Neural progenitor cell (in vitro differentiated cells): ENCODE results near the gene AFG1L. TPM values are rescaled to one million over a fixed set of nuclear protein-coding genes. Genes with fewer than 3 reads are reported as not detected.

Source experiments
- DNase-seq: peaks from one replicate; pipeline ENCODE4 v3.0.0-alpha.2; 2016; ENCODE audit warnings: low spot score
- H2AFZ ChIP-seq: fragments of 200-600 bp; sonication (generic); replicated peaks from 2 replicates; pipeline ENCODE4 v1.6.1; 2016; ENCODE audit warnings: antibody characterized with exemption
- H3F3A ChIP-seq: fragments of 200-600 bp; sonication (generic); 2 replicates; pipeline ENCODE4 v1.6.1; 2016; ENCODE audit warnings: antibody characterized with exemption, low read depth
- H3K27ac ChIP-seq: fragments of 200-600 bp; sonication (generic); 2 replicates; pipeline ENCODE4 v1.5.1; 2016; ENCODE audit warnings: mild to moderate bottlenecking
- H3K27me3 ChIP-seq: fragments of 200-600 bp; sonication (generic); 2 replicates; pipeline ENCODE4 v1.6.1; 2016; ENCODE audit warnings: mild to moderate bottlenecking, moderate library complexity
- H3K36me3 ChIP-seq: fragments of 200-600 bp; sonication (generic); 2 replicates; pipeline ENCODE4 v1.5.1; 2016
- H3K4me1 ChIP-seq: fragments of 200-600 bp; sonication (generic); 2 replicates; pipeline ENCODE4 v1.6.1; 2016; ENCODE audit warnings: mixed run types
- H3K4me2 ChIP-seq: fragments of 200-600 bp; sonication (generic); 2 replicates; pipeline ENCODE4 v1.6.1; 2016
- H3K4me3 ChIP-seq: fragments of 200-600 bp; sonication (generic); 2 replicates; pipeline ENCODE4 v1.5.1; 2016
- H3K79me2 ChIP-seq: fragments of 200-600 bp; sonication (generic); 2 replicates; pipeline ENCODE4 v1.6.1; 2016; ENCODE audit warnings: low read depth
- H3K9ac ChIP-seq: fragments of 200-600 bp; sonication (generic); 2 replicates; pipeline ENCODE4 v1.6.1; 2016
- H3K9me3 ChIP-seq: fragments of 200-600 bp; sonication (generic); 2 replicates; pipeline ENCODE4 v1.5.1; 2016; ENCODE audit warnings: low read depth
- H4K20me1 ChIP-seq: fragments of 200-600 bp; sonication (generic); 2 replicates; pipeline ENCODE4 v1.6.1; 2016; ENCODE audit warnings: low read depth
- H3K27ac Mint-ChIP-seq: 3 replicates; pipeline ENCODE4 v1.8.0; 2021; ENCODE audit warnings: mixed read lengths
- H3K27me3 Mint-ChIP-seq: 2 replicates; pipeline ENCODE4 v1.8.0; 2022; ENCODE audit warnings: low read depth, mild to moderate bottlenecking, inconsistent platforms, moderate library complexity, mixed read lengths; ENCODE audit not compliant: insufficient read depth
- H3K36me3 Mint-ChIP-seq: 3 replicates; pipeline ENCODE4 v1.8.0; 2021; ENCODE audit warnings: mixed read lengths
- H3K4me1 Mint-ChIP-seq: 3 replicates; pipeline ENCODE4 v1.8.0; 2021; ENCODE audit warnings: mixed read lengths
- H3K4me3 Mint-ChIP-seq: 3 replicates; pipeline ENCODE4 v1.8.0; 2021; ENCODE audit warnings: mild to moderate bottlenecking, moderate library complexity, mixed read lengths
- H3K9me3 Mint-ChIP-seq: 3 replicates; pipeline ENCODE4 v1.8.0; 2020; ENCODE audit warnings: mixed read lengths
- EZH2 ChIP-seq: fragments of 200-600 bp; sonication (generic); IDR thresholded peaks from 2 replicates; pipeline ENCODE4 v1.6.1; 2017; ENCODE audit warnings: antibody characterized with exemption, mild to moderate bottlenecking, moderate library complexity
- EZH2phosphoT487 ChIP-seq: fragments of 200-600 bp; sonication (generic); IDR thresholded peaks from 2 replicates; pipeline ENCODE4 v1.6.1; 2017; ENCODE audit warnings: antibody characterized with exemption
- total RNA-seq: library from RNA; depleted of rRNA; stranded (reverse); fragments of >200 nt; gene quantifications from 2 replicates; pipeline ENCODE4 v1.2.3, GENCODE V29; 2015; ENCODE audit warnings: low replicate concordance
- TF ChIP-seq, protein P1 (sequence below): fragments of 200-600 bp; sonication (generic); IDR thresholded peaks from 2 replicates; pipeline ENCODE4 v1.5.1; 2017; ENCODE audit warnings: antibody characterized with exemption, mild to moderate bottlenecking

Gene AFG1L
- total RNA-seq, 1 donor from 2014 or later: 8.3 TPM

DNA sequence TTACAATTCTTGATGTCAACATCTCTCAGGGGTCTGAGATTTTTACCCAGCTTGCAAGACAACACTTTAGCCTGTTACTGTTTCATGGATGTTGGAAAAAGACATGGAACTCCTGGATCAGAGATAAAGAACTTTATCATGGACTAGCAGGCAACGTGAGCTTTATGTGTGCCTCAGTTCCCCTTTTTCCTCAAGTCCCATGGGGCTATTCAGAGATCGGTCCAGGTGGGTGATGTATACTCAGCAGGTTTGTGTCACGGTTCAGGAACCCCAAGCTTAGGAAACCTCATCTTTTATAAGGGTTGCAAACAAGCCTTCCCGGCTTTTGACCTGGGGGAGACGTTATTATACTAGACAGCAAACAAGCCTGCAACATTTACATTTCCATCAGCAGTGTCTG is 15.0 kb downstream of the AFG1L start:
- Histone ChIP-seq H3K27me3 (no peaks in the 10 kb centered on the region), H3K4me1 (no peaks in the 10 kb centered on the region), H3K9me3 (no peaks in the 10 kb centered on the region), H3F3A (no peaks in the 10 kb centered on the region), H3K4me3 (no peak overlapping the region), H3K36me3 (no peaks in the 10 kb centered on the region), H3K4me2 (no peak overlapping the region), H4K20me1 (no peaks in the 10 kb centered on the region), H3K9ac (no peak overlapping the region), H3K27ac (no peak overlapping the region), H3K79me2 (no peaks in the 10 kb centered on the region), H2AFZ (no peak overlapping the region)
- H3K27me3 Mint-ChIP-seq: peaks cover 6% of the 10 kb centered on the region
- H3K36me3 Mint-ChIP-seq: no peaks in the 10 kb centered on the region
- DNase-seq: no peak
- H3K9me3 Mint-ChIP-seq: no peaks in the 10 kb centered on the region
- no peak overlapping the region for H3K27ac Mint-ChIP-seq
- H3K4me3 Mint-ChIP-seq: no peak overlapping the region
- TF ChIP-seq EZH2phosphoT487: no peak
- TF ChIP-seq EZH2: no peak
- TF ChIP-seq, protein P1, sequence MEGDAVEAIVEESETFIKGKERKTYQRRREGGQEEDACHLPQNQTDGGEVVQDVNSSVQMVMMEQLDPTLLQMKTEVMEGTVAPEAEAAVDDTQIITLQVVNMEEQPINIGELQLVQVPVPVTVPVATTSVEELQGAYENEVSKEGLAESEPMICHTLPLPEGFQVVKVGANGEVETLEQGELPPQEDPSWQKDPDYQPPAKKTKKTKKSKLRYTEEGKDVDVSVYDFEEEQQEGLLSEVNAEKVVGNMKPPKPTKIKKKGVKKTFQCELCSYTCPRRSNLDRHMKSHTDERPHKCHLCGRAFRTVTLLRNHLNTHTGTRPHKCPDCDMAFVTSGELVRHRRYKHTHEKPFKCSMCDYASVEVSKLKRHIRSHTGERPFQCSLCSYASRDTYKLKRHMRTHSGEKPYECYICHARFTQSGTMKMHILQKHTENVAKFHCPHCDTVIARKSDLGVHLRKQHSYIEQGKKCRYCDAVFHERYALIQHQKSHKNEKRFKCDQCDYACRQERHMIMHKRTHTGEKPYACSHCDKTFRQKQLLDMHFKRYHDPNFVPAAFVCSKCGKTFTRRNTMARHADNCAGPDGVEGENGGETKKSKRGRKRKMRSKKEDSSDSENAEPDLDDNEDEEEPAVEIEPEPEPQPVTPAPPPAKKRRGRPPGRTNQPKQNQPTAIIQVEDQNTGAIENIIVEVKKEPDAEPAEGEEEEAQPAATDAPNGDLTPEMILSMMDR: no peak
- no peaks in the 10 kb centered on the region for H3K4me1 Mint-ChIP-seq

DNA sequence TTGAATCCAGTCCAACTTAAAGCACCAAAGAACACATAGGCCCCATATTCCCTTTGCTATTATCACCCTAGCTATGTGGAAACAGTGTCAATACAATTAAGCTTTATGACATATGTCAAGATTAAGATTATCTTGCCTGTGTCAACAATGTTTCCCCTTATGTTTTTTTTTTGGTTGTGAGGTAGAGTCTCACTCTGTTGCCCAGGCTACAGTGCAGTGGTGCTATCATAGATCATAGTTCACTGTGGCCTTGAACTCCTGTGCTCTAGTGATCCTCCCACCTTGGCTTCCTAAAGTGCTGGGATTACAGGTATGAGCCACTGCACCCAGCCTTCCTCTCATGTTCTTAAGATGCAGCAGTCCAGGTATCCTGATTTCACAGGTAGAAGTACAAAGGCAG is 17.8 kb downstream of the AFG1L start:
- no peaks in the 10 kb centered on the region for H3K27me3 ChIP-seq
- H3K9me3 Mint-ChIP-seq: peaks cover 5% of the 10 kb centered on the region
- H3K27ac Mint-ChIP-seq: no peak overlapping the region
- DNase-seq: no peak
- H3K9ac ChIP-seq: no peak overlapping the region
- H3K9me3 ChIP-seq: no peaks in the 10 kb centered on the region
- H3K27me3 Mint-ChIP-seq: peaks cover 4% of the 10 kb centered on the region
- H3K4me3 Mint-ChIP-seq: no peak overlapping the region
- no peak overlapping the region for H3K27ac ChIP-seq
- H3K4me2 ChIP-seq: no peak overlapping the region
- H3K4me1 Mint-ChIP-seq: no peaks in the 10 kb centered on the region
- H3K79me2 ChIP-seq: no peaks in the 10 kb centered on the region
- no peaks in the 10 kb centered on the region for H3F3A ChIP-seq
- no peaks in the 10 kb centered on the region for H4K20me1 ChIP-seq
- H3K36me3 Mint-ChIP-seq: no peaks in the 10 kb centered on the region
- no peaks in the 10 kb centered on the region for H3K4me1 ChIP-seq
- H2AFZ ChIP-seq: no peak overlapping the region
- no peak overlapping the region for H3K4me3 ChIP-seq
- no peaks in the 10 kb centered on the region for H3K36me3 ChIP-seq
- TF ChIP-seq EZH2phosphoT487: no peak

DNA sequence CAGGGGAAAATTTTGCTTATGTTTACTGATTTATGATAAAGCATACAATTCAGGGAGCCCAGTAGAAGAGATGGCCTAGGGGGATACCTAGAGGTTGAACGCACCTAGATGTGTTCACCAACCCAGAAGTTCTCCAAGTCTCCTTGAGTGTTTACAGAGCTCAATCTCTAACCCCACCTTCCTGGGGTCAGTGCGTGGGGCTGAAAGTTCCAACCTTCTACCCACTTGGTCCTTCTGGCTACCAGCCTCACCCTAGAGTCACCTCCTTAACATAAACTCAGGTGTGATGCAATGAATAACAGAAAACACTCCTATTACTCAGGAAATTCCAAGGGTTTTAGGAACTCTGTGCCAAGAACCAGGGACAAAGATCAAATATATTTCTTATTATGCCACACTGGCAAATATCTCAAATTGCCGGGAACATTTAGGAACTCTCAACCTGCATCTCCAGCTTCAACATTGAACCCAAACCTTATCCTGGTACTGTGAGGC is 26.4 kb downstream of the AFG1L start:
- Histone ChIP-seq H4K20me1 (no peaks in the 10 kb centered on the region), H3K4me3 (no peak overlapping the region), H3K4me2 (no peak overlapping the region), H2AFZ (no peak overlapping the region), H3K79me2 (no peaks in the 10 kb centered on the region), H3K4me1 (no peaks in the 10 kb centered on the region), H3K9me3 (no peaks in the 10 kb centered on the region), H3F3A (no peaks in the 10 kb centered on the region), H3K9ac (no peak overlapping the region), H3K27ac (no peak overlapping the region), H3K36me3 (no peaks in the 10 kb centered on the region), H3K27me3 (no peaks in the 10 kb centered on the region)
- Mint-ChIP-seq H3K4me1 (no peaks in the 10 kb centered on the region), H3K27ac (no peak overlapping the region), H3K36me3 (peaks cover 5% of the 10 kb centered on the region), H3K27me3 (no peaks in the 10 kb centered on the region), H3K9me3 (peaks cover 3% of the 10 kb centered on the region), H3K4me3 (no peak overlapping the region)
- TF ChIP-seq, protein P1: no peak
- TF ChIP-seq EZH2 (no peak), EZH2phosphoT487 (no peak)
- no peak for DNase-seq

DNA sequence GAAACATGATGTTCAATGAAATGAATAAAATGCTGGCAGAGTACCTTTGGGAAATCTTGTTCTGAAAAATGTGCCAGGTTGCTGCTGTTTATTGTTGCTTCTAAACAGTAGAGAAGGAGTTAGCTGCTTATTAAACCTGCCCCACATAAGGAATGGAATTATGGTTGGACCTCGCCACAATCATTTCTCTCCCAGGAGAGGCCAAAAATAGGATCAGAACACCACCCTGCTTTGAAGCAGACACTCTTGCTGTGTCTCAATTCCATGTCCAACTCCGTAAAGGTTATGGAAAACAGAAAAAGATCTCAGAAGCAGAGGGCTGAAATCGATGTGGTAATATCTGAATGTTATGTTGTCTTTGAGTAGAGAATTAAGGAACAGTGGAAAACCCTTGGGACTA is 27.9 kb downstream of the AFG1L start:
- Histone ChIP-seq H3K4me1 (no peaks in the 10 kb centered on the region), H3K27me3 (no peaks in the 10 kb centered on the region), H3K9me3 (no peaks in the 10 kb centered on the region), H3K79me2 (no peaks in the 10 kb centered on the region), H4K20me1 (no peaks in the 10 kb centered on the region), H3K27ac (no peak overlapping the region), H3K4me2 (no peak overlapping the region), H3K4me3 (no peak overlapping the region), H2AFZ (no peak overlapping the region), H3F3A (no peaks in the 10 kb centered on the region), H3K9ac (no peak overlapping the region), H3K36me3 (no peaks in the 10 kb centered on the region)
- TF ChIP-seq EZH2: no peak
- no peak for TF ChIP-seq EZH2phosphoT487
- TF ChIP-seq, protein P1: no peak
- Mint-ChIP-seq H3K27me3 (no peaks in the 10 kb centered on the region), H3K4me1 (no peaks in the 10 kb centered on the region), H3K4me3 (no peak overlapping the region), H3K27ac (no peak overlapping the region), H3K36me3 (peaks cover 14% of the 10 kb centered on the region), H3K9me3 (peaks cover 2% of the 10 kb centered on the region)
- DNase-seq: no peak
